Measurements from ENCODE around the gene PTDSS2. TPM values are rescaled to one million over a fixed set of nuclear protein-coding genes. Genes with fewer than 3 reads are reported as not detected.

Gene PTDSS2
- total and polyA plus RNA-seq, 2 of the 4 experiments (the other 2 are of a cell fraction), result 23.5 to 26.6 TPM

- H2BK120ac ChIP-seq (ENCODE audit: low read depth, low read length), result no peak overlapping the region
- ChIA-PET CTCF (no interaction called here), POLR2A (ENCODE audit: unreplicated experiment) (no interaction called here)
- no peak overlapping the region for H3K4me2 ChIP-seq (ENCODE audit: low read depth, low read length)
- intact Hi-C loops (cut with micrococcal nuclease), result no loop called here
- no peak overlapping the region for H4K5ac ChIP-seq (ENCODE audit: low read depth, low read length)
- no peaks in the 10 kb centered on the region for H3K4me1 ChIP-seq (ENCODE audit: control insufficient read depth, insufficient read depth, low read length)
- no peak overlapping the region for H2AFZ ChIP-seq (replicated peaks; ENCODE audit: low read length, poor library complexity)
- no peak overlapping the region for H2AK5ac ChIP-seq (ENCODE audit: low read depth, low read length)
- no TSS peak for BruUV-seq (replicated peaks)
- H4K8ac ChIP-seq (ENCODE audit: low read depth in 2 of 2, low read length in 2 of 2), result no peak overlapping the region
- no peak for DNase-seq
- no peak overlapping the region for H2BK15ac ChIP-seq (ENCODE audit: low read depth, low read length)
- peaks cover 43% of the 10 kb centered on the region for H3K36me3 ChIP-seq (ENCODE audit: control insufficient read depth, insufficient read depth, low read length)
- H2BK5ac ChIP-seq (ENCODE audit: low read depth, low read length, poor library complexity, severe bottlenecking), result no peak overlapping the region
- in situ Hi-C loops (cut with MboI; ENCODE audit: low sequenced_read_pairs), result loop anchor here (10.0 kb wide), 1 partner anchor 152 kb away; the partner anchor contains the start of gene IFITM2
- H4K91ac ChIP-seq (ENCODE audit: insufficient read depth, low read depth, low read length), result no peak overlapping the region
- no peaks in the 10 kb centered on the region for H3K27me3 ChIP-seq (ENCODE audit: control insufficient read depth, insufficient read depth, low read length)
- H3K27ac ChIP-seq (ENCODE audit: insufficient read depth, low read length), result no peak overlapping the region
- no peak overlapping the region for H3K18ac ChIP-seq (ENCODE audit: low read depth, low read length)
- peaks cover 33% of the 10 kb centered on the region for H4K20me1 ChIP-seq (ENCODE audit: insufficient read depth, low read length)
- peaks cover 15 to 81% of the 10 kb centered on the region in 2 experiments; a peak in 3 of 4 replicates for H3K79me1 ChIP-seq (ENCODE audit: low read depth in 1 of 2, low read length in 2 of 2)
- dilution Hi-C loops (cut with HindIII; ENCODE audit: low sequenced_read_pairs, unreplicated experiment), result no loop called here
- 88% methylated on average over 13 of the region's 23 CpGs; no CpG with 5 or more reads in 1 of the 2 experiments for WGBS, 2 experiments (ENCODE audit: extremely low coverage in 2 of 2, insufficient read length in 1 of 2)
- H3K14ac ChIP-seq (replicated peaks; ENCODE audit: low read depth, low read length), result no peak overlapping the region
- no peak overlapping the region for H2BK20ac ChIP-seq (ENCODE audit: low read depth, low read length)
- H3K9me1 ChIP-seq (ENCODE audit: insufficient read depth, low read length), result 0 out of 2 replicates have a peak, but pooled peaks cover 7% of the 10 kb centered on the region
- H3K9ac ChIP-seq (ENCODE audit: low read depth, low read length), result no peak overlapping the region
- no peak for ATAC-seq (ENCODE audit: low read depth)
- peak overlapping the region; percentile 24 for H2AK9ac ChIP-seq (replicated peaks; ENCODE audit: low read depth, low read length, poor library complexity)
- TF ChIP-seq RFX5 (IDR thresholded peaks at IDR 0.05; ENCODE audit: low read depth, low read length) (no peak), CEBPB (IDR thresholded peaks at IDR 0.05; ENCODE audit: low read depth, low read length) (no peak), FOS (IDR thresholded peaks at IDR 0.05; ENCODE audit: low read depth, low read length) (no peak), CTCF (conservative IDR thresholded peaks at IDR 0.05; ENCODE audit: low read depth, low read length) (no peak), RCOR1 (IDR thresholded peaks at IDR 0.05; ENCODE audit: insufficient replicate concordance, low read length) (no peak), RAD21 (IDR thresholded peaks at IDR 0.05; ENCODE audit: low read length) (no peak), BHLHE40 (IDR thresholded peaks at IDR 0.05; ENCODE audit: low read depth, low read length) (no peak), SMC3 (IDR thresholded peaks at IDR 0.05; ENCODE audit: low read depth, low read length) (no peak), USF2 (IDR thresholded peaks at IDR 0.05; ENCODE audit: low read depth, low read length) (no peak), MAZ (IDR thresholded peaks at IDR 0.05; ENCODE audit: borderline replicate concordance, low read depth, low read length) (no peak), MAFK (IDR thresholded peaks at IDR 0.05; ENCODE audit: low read depth, low read length) (no peak), MXI1 (IDR thresholded peaks at IDR 0.05; ENCODE audit: borderline replicate concordance, low read depth, low read length) (no peak), NFE2L2 (IDR thresholded peaks at IDR 0.05; ENCODE audit: low read depth, low read length) (no peak)
- TF ChIP-seq, protein P1, sequence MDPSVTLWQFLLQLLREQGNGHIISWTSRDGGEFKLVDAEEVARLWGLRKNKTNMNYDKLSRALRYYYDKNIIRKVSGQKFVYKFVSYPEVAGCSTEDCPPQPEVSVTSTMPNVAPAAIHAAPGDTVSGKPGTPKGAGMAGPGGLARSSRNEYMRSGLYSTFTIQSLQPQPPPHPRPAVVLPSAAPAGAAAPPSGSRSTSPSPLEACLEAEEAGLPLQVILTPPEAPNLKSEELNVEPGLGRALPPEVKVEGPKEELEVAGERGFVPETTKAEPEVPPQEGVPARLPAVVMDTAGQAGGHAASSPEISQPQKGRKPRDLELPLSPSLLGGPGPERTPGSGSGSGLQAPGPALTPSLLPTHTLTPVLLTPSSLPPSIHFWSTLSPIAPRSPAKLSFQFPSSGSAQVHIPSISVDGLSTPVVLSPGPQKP (IDR thresholded peaks at IDR 0.05; ENCODE audit: borderline replicate concordance, low read depth, low read length), result no peak
- no peak overlapping the region for H3K23ac ChIP-seq (ENCODE audit: low read depth, low read length)
- no peaks in the 10 kb centered on the region for H3K9me3 ChIP-seq (ENCODE audit: control insufficient read depth, insufficient read depth, low read length)
- H3K4ac ChIP-seq (ENCODE audit: low read depth, low read length), result no peak overlapping the region
- no peak overlapping the region for H3K56ac ChIP-seq (ENCODE audit: extremely low read depth, insufficient read depth, low read length)
- H3K4me3 ChIP-seq (ENCODE audit: insufficient read depth, low read depth, low read length), result no peak overlapping the region
These were observed 7.2 kb downstream of the PTDSS2 start for GRCh38 chr11:457111-457760.
